ENCODE measurements around the gene TSR1.

The TSR1 gene

DNA sequence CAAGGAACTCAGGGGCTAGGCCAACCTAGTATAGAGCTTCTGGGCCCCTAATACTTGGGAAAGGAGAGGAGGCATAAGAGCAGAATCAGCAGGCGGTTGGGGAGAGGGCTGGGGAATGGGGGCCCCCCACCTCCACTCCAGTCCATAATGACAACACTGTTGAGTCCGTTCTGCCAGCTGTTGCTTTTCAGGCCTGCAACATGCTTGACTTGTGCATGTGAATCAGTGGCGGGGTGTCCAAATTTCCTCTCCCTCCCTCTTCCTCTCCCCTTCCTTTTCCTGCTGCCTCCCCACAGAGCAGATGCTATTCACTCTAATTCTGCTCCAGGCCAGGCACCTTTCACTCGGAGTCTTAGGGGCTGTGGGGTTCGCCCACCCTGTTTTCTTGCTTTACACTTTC, 32.8 kb upstream of the TSR1 start:
- DNase-seq = no peak

DNA sequence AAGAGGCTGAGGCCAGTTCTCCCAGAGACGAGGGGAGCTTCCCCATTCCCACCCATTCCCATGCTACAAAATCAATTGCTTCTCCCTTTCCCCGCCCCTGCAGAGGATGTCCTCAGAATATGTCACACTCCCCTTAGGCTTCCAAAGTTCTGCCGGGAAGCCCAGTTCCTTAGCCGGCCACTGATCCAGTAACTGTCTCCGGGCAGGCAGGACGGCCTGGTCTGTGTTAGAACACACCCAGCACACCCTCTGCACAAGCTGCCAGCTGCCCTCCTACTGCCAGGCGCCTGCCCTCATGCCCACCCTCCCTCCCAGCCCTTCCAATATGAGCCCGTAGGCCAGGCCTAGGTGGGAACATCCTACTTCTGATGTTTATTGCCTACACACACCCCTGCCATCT, 32.1 kb upstream of the TSR1 start:
- DNase-seq = no peak

DNA sequence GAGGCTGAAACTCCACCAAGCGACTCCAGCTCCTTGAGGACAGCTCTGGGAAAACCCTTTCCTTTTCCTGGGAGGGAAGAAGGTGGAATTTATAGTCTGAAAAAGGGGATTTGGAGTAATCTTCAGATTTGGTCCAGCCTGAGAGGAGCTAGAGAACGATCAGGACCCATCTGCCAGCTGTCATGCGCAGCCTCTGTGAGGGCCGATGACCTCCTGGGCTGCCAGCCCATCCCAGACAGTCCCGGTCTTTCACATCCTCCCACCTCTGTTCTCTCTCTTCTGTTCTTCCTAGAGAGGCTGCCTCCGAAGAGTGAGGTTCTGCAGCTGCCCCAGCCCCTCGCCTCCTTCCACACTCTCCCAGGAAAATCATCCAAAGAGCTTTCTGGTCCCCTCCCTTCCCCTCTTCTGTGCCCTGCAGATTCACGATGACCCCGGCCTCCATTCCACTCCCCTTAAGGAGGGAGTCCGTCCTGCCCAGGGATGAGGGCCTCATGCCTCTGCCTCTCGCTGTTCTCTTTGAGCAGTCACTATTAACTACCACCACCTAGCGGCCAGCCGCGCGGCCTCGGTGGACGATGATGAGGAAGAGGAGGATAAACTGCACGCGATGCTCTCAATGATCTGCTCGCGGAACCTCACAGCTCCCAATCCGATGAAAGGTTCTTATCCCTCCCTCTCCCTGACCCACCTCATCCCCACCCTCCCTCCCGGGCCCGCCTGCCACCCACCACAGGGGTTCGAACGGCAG, 30.7 kb upstream of the TSR1 start:
- DNase-seq = no peak

DNA sequence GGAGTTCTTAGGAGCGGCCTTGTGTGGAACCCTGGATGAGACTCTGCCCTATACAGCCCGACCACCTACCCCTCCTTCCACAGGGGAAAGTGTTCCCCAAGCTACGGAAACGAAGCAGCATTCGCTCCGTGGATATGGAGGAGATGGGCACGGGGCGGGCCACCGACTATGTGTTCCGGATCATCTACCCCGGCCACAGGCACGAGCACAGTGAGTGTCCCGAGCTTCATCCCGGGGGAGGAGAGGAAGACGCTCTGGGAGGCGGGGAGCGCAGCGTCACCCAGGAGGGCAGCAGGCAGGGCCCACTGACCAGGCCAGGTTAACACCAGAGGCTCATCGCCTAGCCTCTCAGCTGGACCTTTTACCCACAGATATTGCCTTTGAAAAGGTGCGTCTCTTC, 28.9 kb upstream of the TSR1 start:
- DNase-seq = no peak

DNA sequence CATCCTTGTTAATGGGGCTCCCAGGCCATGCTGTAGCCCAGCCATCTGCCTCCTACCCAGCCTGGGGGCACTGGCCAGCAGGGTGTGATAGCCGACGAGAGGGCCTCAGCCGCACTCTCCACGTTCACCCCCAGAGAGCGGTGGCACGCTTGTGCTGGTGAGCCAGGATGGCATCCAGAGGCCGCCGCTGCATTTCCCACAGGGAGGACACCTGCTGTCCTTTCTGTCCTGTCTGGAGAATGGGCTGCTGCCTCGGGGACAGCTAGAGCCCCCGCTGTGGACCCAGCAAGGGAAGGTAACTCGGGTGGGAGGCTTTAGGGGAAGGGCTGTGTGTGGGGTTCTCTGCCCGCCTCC, 28.5 kb upstream of the TSR1 start:
- DNase-seq = no peak

DNA sequence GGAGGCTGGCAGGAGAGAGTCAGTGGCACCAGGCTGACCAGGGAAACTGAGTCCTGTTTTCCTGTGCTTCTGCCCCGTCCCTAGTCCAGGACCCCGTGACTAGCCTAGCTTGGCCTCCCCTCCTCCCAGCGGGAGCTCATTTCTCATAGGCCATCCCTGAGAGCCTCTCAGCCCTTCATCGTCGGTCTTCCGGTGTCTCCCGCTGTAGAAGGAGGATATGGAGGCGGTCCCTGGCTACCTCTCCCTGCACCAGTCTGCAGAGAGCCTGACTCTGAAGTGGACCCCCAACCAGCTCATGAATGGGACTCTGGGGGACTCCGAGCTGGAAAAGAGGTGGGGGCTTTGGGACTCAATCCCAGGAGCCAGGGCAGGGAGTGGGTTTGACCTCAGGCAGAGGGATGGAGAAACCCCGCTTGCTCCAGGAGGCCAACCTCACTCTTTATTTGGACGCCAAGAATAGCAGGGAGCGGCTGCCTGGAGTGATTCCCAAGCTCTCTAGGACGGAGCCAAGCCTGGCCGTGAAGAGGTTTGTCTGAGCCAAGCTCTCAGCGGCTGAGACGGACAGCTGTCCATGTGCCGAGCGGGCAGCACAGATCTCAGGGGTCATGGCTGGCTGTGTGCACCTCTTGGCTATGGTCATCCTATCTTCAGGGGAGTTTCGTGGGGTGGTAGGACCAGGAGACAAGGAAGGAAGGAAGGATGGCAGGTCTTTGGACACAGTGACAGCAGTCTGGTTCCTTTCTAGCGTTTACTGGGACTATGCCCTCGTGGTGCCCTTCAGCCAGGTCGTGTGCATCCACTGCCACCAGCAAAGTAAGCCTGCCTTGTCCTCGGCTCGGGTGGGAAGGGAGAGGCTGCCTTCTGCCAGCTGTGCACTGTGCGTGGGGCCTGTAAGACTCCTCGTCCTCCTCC, 27.9 kb upstream of the TSR1 start:
- no peak for DNase-seq

DNA sequence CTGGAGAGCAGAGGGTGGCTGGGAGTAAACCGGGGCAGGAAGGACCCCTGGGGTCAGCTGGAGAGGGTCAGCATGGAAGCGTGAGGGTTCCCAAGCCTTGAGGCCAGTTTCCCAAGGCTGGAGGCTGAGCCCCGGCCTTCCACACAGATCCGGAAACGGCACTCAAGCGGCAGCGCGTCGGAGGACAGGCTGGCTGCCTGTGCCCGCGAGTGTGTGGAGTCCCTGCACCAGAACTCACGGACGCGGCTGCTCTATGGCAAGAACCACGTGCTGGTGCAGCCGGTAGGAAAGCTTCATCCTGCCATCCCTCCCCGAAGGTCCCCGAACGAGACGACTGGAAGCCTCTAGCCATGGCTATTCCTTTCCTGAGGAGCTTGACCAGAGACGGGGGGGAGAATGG, 27.1 kb upstream of the TSR1 start:
- no peak for DNase-seq

DNA sequence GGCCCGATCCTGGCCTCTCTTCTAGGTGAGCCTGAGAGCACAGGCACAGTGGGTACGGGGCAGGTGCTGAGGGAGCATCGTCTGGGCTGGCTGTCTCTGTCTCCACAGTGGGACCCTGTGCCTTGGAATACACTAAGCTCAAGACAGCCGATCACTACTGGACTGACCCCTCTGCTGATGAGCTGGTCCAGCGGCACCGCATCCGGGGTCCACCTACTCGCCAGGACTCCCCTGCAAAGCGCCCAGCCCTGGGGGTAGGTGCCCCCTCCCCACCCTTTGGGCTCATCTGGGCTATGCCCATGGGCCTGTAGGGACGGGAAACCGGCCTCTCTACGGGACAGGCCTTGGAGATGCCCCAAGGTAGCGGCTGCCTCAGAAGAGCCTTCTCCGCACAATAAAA, 26.6 kb upstream of the TSR1 start:
- no peak for DNase-seq

DNA sequence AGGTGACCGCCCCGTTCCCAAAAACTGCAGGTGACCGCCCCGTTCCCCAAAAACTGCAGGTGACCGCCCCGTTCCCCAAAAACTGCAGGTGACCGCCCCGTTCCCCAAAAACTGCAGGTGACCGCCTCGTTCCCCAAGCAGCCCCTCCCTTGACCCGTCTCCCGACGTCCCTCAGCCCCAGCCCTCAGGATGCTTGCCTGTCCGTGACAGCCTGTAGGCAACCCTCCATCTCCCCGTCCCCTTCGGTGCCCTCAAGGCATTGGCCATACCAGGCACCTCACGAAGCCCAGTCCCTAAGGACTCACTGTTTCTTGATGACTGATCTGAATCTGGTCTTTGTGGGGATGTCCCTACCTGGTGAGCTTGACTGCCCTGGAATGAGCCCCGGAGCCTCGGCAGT, 26.2 kb upstream of the TSR1 start:
- no peak for DNase-seq

DNA sequence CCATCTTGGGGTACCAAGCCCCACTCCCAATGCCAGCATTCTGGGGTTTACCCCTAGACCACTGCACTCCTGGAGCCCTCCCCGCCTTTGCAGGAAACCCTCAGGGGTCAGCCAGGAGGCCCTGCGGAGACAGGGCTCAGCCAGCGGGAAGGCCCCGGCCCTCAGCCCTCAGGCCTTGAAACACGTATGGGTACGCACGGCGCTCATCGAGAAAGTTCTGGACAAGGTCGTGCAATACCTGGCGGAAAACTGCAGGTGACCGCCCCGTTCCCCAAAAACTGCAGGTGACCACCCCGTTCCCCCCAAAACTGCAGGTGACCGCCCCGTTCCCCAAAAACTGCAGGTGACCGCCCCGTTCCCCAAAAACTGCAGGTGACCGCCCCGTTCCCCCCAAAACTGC, 25.8 kb upstream of the TSR1 start:
- DNase-seq = no peak

DNA sequence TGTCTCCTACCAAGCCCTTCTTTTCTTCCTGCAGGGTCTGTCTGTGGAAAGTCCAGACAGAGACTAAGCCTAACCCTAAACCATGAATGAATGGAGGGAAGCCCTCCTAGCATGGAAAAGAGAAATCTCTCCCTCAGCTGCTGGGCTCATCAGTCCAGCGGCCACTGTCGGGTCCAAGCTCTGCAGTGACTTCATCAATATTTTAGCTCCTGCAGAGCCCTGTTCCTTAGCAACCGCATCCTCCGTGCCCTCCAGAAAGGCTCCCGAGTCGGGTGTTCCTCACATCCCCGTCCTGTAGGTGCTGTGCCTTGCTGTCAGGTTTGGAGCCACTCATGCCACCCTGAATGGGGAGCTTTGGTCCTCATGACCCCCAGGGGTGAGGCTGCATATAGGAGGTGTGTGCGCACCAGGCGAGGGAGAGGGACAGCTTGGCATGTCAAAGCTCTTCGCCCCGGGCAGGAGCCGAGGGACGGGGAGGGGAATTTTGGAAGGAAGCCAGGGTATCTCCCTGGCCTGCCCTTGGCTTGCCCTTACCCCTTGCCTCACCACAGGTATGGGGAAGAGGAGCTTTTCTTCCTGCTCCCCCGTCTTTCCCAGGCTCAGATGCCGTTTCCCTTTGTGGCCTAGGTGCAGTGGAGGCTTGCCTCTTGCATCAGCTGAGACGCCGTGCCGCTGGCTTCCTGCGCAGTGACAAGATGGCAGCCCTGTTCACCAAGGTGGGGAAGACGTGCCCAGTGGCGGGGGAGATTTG, 24.9 kb upstream of the TSR1 start:
- DNase-seq = no peak

DNA sequence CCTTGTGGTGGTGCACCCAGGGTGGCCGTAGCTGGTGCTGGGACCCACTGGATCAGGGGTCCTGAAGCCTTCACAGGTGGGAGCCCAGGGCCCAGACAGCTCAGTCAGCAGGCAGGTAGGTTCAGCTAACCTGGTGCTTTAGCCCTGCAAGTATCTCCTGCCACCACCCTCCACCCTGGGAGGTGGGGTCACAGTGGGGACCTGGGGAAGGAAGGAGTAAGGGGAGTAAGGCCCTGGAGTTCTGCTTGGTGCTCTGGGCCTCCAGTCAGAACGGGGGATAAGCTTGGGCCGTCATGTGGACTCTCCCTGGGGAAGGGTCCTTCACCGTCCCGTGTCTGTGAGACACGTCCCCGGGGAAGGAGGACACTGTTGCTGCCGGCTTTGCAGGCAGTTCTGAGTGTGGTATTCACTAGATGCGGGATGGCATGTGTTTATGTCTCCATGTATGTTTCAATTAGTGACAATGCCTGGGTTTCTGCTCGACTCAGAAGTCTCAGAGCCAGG, 21.7 kb upstream of the TSR1 start:
- DNase-seq = no peak

DNA sequence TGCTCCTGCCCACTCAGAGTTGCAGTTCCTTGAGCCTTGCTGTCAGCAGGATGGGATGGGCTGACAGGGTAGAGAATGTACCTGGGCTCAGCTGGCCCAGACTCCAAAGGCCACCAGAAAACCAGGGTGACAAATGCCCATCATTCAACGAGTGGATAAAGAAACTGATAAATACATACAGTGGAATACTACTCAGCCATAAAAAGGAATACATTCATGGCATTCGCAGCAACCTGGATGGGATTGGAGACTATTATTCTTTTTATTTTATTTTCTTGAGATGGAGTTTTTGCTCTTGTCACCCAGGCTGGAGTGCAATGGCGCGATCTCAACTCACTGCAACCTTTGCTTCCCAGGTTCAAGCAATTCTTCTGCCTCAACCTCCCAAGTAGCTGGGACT, 21.0 kb upstream of the TSR1 start:
- DNase-seq = no peak

DNA sequence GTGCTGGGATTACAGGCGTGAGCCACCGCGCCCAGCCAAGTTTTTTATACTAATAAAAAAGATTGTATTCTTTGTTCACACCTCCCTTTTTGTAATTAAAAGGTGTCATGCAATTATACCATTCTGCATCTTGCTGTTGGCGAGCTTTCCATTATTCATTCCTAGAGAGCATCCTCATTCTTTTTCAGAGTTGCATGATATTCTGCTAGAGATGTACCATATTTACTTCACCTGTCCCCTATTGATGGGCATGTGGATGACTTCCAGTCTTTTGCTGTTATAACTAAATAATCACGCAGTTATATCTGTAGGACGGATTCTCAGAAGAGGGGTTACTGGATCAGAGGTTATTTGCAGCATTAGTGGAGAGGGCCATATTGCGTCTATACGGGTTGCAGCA, 18.1 kb upstream of the TSR1 start:
- DNase-seq = no peak

DNA sequence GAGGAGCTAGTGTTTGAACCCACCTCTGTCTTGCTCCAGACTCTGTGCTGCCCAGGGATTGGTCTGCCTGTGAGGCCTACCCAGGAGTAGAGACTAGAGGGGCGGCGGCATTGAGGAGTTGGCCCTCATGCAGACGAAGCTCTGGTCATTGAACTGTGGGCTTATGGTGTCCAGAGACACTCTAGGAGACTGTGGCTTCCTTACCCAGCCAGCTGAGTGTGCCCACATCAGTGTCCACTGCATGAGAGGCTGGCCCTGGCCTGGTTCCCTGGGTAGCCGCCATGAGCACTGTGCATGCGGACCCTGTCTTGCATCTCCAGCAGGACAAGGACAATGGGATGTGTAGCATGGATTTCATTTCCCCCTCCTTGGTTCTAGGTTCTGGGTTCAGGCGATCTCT, 15.0 kb upstream of the TSR1 start:
- DNase-seq = no peak

DNA sequence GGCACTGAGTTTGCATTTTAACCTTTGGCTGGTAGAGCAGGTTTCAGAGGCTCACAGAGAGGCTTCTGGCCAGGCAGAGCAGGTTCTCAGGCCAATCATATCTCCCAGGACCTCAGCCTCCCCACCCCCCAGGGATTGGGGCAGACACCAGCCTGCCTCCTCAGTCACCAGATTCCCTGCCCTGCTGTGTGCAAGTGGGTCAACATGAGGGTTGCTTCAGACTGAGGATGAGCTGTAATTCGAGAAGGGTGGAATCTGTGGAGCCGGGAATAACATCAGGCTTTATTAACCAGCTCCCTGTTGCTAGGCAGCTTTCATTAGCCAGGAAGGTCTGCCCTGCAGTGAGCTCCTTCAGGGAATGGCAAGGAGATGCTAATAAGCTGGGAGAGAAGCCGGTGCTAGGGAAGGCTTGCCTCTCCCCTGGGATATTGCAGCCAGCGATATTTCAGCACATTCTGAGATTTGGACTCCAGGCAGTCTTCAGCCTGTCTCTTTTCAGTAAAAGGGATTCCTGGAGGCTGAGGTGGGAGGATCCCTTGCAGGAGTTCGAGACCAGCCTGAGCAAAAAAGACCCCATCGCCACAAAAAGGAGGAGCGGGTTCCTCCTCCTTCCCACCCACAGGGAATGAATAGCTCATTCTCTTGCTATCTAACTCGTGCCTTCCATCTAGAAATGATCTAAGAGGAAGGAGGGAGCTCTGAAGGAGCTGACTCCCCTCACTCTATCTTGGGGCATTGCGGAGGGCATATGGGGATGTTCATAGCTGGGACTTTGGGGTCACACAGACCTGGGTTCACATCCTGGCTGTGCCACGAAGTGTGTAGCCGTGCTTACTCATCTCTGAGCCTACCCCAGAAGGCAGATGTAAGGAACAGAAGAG, 11.8 kb upstream of the TSR1 start:
- DNase-seq = peak; percentile 88

DNA sequence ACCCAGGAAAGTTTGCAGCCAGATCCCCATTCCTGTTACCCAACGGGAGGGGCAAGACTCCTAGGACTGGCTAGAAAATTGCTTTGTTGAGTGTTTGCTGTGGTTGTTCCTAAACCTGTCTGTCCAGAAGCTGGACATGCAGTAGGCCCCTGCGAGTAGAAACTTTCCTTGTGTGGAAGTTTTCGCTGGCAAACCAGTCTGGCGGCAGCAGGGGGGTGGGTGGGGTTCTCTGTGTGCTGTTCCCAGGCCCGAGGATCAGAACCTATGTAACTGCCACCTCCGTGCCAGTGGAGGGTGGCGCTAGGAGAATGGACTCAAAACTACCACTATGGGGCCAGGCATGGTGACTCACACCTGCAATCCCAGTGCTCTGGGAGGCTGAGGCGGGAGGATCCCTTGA, 10.2 kb upstream of the TSR1 start:
- DNase-seq = no peak

DNA sequence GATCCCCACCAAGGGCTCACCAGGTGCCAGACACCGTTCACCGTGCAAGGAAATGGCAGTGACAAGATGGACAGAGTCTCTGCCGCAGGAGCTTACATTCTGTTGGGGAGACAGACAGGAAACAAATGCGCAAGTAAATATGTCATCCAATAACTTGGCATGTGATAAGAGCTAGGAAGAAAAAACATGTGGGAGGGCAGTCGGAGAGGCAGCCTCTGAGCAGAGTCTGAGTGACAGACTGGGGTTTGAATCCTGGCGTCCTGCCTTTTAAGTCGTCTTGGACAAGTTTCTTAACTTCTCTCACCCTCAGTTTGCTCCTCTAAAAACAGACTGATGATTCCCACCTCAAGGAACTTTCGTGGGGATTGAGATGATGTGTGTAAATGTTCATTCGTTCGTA, 8.3 kb upstream of the TSR1 start:
- DNase-seq = no peak

DNA sequence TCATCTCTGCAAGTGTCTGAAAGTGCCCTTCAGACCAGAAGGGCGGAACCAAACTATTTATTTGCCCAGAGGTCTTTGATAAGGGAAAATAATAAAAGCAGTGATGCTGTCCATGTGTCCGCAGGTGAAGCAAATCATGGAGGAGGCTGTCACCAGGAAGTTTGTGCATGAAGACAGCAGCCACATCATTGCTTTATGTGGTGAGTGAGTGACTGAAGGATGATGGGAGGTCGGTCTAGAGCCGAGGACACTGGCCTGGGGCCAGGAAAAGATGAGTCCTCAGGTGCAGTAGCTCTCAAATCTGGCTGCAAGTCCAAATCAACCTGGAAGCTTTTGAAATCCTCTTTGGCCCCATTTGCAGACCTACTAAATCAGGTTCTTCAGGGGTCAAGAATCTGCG, 7.2 kb upstream of the TSR1 start:
- DNase-seq = no peak

DNA sequence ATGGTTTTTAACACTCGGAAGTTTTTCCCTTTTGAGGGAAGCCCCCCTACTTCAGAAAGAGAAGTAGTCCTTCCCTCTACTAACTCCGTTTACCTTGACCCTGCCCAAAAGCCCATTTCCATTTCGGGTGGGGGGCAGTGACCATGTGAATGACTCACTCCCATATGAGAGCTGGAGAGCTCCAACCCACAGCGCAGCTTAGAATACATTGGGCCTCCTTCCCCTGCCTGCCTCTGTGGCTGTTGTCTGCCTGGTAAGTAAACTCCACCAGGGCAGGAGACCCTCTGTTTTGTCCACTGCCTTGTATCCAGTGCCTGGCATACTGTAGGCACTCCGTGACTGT, 2.0 kb upstream of the TSR1 start:
- no peak for DNase-seq

DNA sequence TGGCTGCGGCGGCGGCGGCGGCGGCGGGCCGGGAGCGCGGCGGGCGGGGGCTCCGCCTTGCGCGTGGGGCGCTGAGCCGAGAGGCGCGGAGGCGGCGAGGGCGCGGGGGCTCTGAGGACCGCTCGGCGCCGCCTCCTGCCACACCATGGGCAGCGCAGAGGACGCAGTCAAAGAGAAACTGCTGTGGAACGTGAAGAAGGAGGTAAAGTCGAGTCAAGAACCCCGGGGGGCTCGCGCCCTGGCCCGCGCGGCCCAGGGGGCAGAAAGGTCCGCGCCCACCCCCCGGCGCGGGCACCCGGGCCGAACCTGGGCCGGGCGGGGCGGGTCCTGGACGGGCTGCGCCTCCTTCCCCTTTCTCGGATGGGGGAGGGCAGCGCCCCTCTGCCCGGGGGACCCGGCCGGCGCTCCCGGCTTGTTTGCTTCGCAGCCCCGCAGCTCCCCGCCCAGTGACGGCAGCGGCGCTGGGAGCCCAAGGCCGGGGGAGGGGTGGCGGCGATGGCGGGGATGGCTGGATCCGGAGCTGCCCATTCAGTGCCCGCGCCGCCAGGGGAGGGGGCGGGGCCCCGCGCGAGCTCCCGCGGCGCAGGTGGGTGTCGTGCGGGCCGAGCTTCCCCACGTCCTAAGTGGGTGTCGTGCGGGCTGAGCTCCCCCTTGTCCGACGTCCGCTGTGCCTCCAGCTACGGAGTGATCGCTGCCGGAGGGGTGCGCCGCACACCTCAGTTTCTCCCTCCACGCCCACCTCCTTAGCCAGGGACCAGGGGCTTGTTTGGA, 1.5 kb upstream of the TSR1 start:
- DNase-seq = peak; percentile 55

Data from fibroblast of skin of scalp (primary cell).